C4-2B (cell line): ENCODE measurements around the gene ZC3H8.

Source experiments
- CTCF ChIP-seq: fragments of 450-650 bp; conservative IDR thresholded peaks from 2 replicates; pipeline ENCODE4 v1.5.1; 2017; ENCODE audit warnings: mild to moderate bottlenecking
- ZFX ChIP-seq: fragments of 450-650 bp; IDR thresholded peaks from 2 replicates; pipeline ENCODE4 v1.6.1; 2017

DNA sequence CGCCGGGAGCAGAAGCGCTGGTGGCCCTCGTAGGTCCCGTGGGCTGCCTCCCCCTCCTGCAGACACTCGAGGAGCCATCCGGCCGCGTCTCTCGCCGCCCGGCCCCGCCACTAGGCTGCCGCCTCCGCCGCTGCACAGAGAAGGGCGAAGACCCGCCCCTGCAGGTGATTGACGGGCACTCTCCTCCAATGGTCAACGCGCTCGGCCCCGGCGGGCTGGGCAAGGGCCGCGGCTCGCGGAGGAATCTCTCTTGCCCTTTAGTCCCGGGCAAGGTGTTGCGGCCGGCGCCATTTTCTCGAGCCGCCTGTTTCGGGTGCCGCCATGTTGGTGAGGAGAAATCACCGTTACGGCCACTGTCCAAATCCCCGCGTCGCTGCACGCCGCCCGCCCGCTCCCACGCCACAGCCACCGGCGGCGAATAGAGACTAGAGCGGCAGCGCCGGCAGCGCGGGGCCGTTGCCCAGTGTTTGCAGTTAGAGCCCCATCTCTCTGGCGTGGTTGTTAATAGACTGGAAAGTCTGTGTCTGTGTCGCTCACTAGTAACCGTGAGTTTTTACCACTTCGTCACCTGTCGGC, 20.6 kb upstream of the ZC3H8 start, which contains the start of gene ZC3H6:
- TF ChIP-seq CTCF (no peak; the same call in 1 of the 2 replicates), ZFX (no peak)
